SK-N-SH (cell line): ENCODE measurements around the gene PDE4A. TPM values are rescaled to one million over a fixed set of nuclear protein-coding genes. Genes with fewer than 3 reads are reported as not detected.

Experiments used
- CTCF ChIA-PET: fragments of 300-600, 350-600 bp; formaldehyde crosslinking; extraction: SDS; loops from one replicate; lab custom pipeline; 2021; lab: Yijun Ruan, JAX
- POLR2A ChIA-PET: fragments of 350-600 bp; sonication (Branson Sonifier 250); formaldehyde crosslinking; extraction: SDS; loops from one replicate; lab custom pipeline; 2020; ENCODE audit warnings: antibody characterized with exemption, inconsistent platforms; lab: Yijun Ruan, JAX
- DNase-seq: peaks from one replicate; pipeline ENCODE4 v3.0.0; 2012
- H2AFZ ChIP-seq: fragments of 200-600 bp; sonication (generic); 2 replicates; pipeline ENCODE4 v1.8.1; 2016; ENCODE audit warnings: antibody characterized with exemption, mild to moderate bottlenecking, low read depth
- H3F3A ChIP-seq: fragments of 200-600 bp; sonication (generic); replicated peaks from 2 replicates; pipeline ENCODE3; 2016; ENCODE audit warnings: antibody characterized with exemption, mild to moderate bottlenecking; ENCODE audit not compliant: insufficient read depth
- H3K27ac ChIP-seq, 2 experiments: fragments of 200-500 bp in 1 of 2; fragments of 200-600 bp in 1 of 2; sonication (Bioruptor generic) in 1 of 2; sonication (generic), shearing (Covaris generic) in 1 of 2; 2 replicates each; pipeline versions ENCODE4 v1.5.1 to v1.6.1; 2014 to 2016; ENCODE audit warnings: low read depth in 2 of 2, inconsistent platforms in 1 of 2, low read length in 1 of 2, mild to moderate bottlenecking in 1 of 2, mixed read lengths in 1 of 2
- H3K27me3 ChIP-seq: fragments of 200-600 bp; sonication (generic), shearing (Covaris generic); 2 replicates; pipeline ENCODE4 v1.6.1; 2016; ENCODE audit warnings: mixed run types; ENCODE audit not compliant: insufficient read depth
- H3K36me3 ChIP-seq, 2 experiments: fragments of 200-500 bp in 1 of 2; fragments of 200-600 bp in 1 of 2; sonication (Bioruptor generic) in 1 of 2; sonication (generic) in 1 of 2; replicated peaks in 1 of 2; 2 replicates each; pipeline versions ENCODE3 to v1.5.1; 2014 to 2016; ENCODE audit warnings: low read length in 1 of 2, mild to moderate bottlenecking in 1 of 2; ENCODE audit not compliant: insufficient read depth in 2 of 2, control insufficient read depth in 1 of 2
- H3K4me1 ChIP-seq, 2 experiments: fragments of 200-500 bp in 1 of 2; fragments of 200-600 bp in 1 of 2; sonication (Bioruptor generic) in 1 of 2; sonication (generic), shearing (Covaris generic) in 1 of 2; 2 replicates each; pipeline versions ENCODE4 v1.5.1 to v1.6.1; 2014 to 2016; ENCODE audit warnings: low read depth in 1 of 2, low read length in 1 of 2, mixed run types in 1 of 2; ENCODE audit not compliant: insufficient read depth in 2 of 2, control insufficient read depth in 1 of 2
- H3K4me2 ChIP-seq: fragments of 200-600 bp; sonication (generic), shearing (Covaris generic); 2 replicates; pipeline ENCODE4 v1.6.1; 2017; ENCODE audit warnings: mixed run types
- H3K4me3 ChIP-seq, 2 experiments: fragments of 200-500 bp in 1 of 2; fragments of 200-600 bp in 1 of 2; sonication (Bioruptor generic) in 1 of 2; sonication (generic), shearing (Covaris generic) in 1 of 2; 2 replicates each; pipeline versions ENCODE4 v1.5.1 to v1.8.1; 2014 to 2016; ENCODE audit warnings: low read depth in 2 of 2, inconsistent platforms in 1 of 2, low read length in 1 of 2, mild to moderate bottlenecking in 1 of 2, mixed read lengths in 1 of 2, moderate library complexity in 1 of 2
- H3K79me2 ChIP-seq: fragments of 200-600 bp; sonication (generic); 2 replicates; pipeline ENCODE4 v1.8.1; 2017; ENCODE audit warnings: mild to moderate bottlenecking; ENCODE audit not compliant: insufficient read depth
- H3K9ac ChIP-seq: fragments of 200-600 bp; sonication (generic); 2 replicates; pipeline ENCODE4 v1.6.1; 2017; ENCODE audit warnings: mixed run types
- H3K9me2 ChIP-seq: fragments of 200-600 bp; sonication (generic); 2 replicates; pipeline ENCODE4 v1.6.1; 2017; ENCODE audit warnings: mixed run types
- H3K9me3 ChIP-seq: fragments of 200-600 bp; sonication (generic); 2 replicates; pipeline ENCODE4 v1.6.1; 2017; ENCODE audit warnings: mixed run types, mild to moderate bottlenecking, moderate library complexity
- H4K20me1 ChIP-seq: fragments of 200-600 bp; sonication (generic); 2 replicates; pipeline ENCODE4 v1.6.1; 2017; ENCODE audit warnings: mild to moderate bottlenecking, mixed run types; ENCODE audit not compliant: insufficient read depth
- CHD2 ChIP-seq: fragments of 150-350 bp; IDR thresholded peaks from 2 replicates; pipeline ENCODE4 v1.6.1; 2018; ENCODE audit warnings: low read length; ENCODE audit not compliant: partially characterized antibody
- ELF1 ChIP-seq: IDR thresholded peaks from 2 replicates; pipeline ENCODE4 v1.4.0; 2012
- EZH2phosphoT487 ChIP-seq: fragments of 200-600 bp; sonication (generic); IDR thresholded peaks from 2 replicates; pipeline ENCODE4 v1.6.1; 2017; ENCODE audit warnings: low read depth, mixed run types, mild to moderate bottlenecking, antibody characterized with exemption, moderate library complexity, borderline replicate concordance
- FOSL2 ChIP-seq: IDR thresholded peaks from 2 replicates; pipeline ENCODE4 v1.4.0; 2012; ENCODE audit warnings: low read depth, mild to moderate bottlenecking, moderate library complexity, borderline replicate concordance
- GATA2 ChIP-seq: sonication (generic); formaldehyde crosslinking; IDR thresholded peaks from 2 replicates; pipeline ENCODE4 v1.5.0; 2020; ENCODE audit warnings: mild to moderate bottlenecking, missing genetic modification reagents
- JUND ChIP-seq: IDR thresholded peaks from 2 replicates; pipeline ENCODE4 v1.4.0; 2012
- MEF2A ChIP-seq: IDR thresholded peaks from 2 replicates; pipeline ENCODE4 v1.4.0; 2012; ENCODE audit warnings: low read depth, borderline replicate concordance
- MXI1 ChIP-seq: IDR thresholded peaks from 2 replicates; pipeline ENCODE4 v1.6.1; 2012; ENCODE audit warnings: mild to moderate bottlenecking, low read depth, low read length, improper control_type of control experiment
- POLR2AphosphoS5 ChIP-seq: IDR thresholded peaks from 2 replicates; pipeline ENCODE4 v1.6.1; 2012; ENCODE audit warnings: low read depth, low read length
- RCOR1 ChIP-seq: fragments of 150-350 bp; IDR thresholded peaks from 2 replicates; pipeline ENCODE4 v1.6.1; 2017; ENCODE audit warnings: antibody characterized with exemption, low read length
- RFX5 ChIP-seq: IDR thresholded peaks from 2 replicates; pipeline ENCODE4 v1.6.1; 2012; ENCODE audit warnings: mild to moderate bottlenecking, improper control_type of control experiment, low read length
- SIN3A ChIP-seq: IDR thresholded peaks from 2 replicates; pipeline ENCODE4 v1.6.1; 2012; ENCODE audit warnings: low read depth, mild to moderate bottlenecking, low read length, moderate library complexity, borderline replicate concordance
- SMC3 ChIP-seq: IDR thresholded peaks from 2 replicates; pipeline ENCODE4 v1.6.1; 2012; ENCODE audit warnings: low read depth, low read length, improper control_type of control experiment
- WGBS: methylation state at CpG from one replicate; pipeline ENCODE4 v1.1.6; 2017; ENCODE audit warnings: low lambda C conversion rate; 5-methylcytosine and 5-hydroxymethylcytosine counted together
- polyA plus RNA-seq, 3 experiments: library from polyadenylated mRNA; depleted of rRNA; stranded (reverse); fragments of >200 nt; gene quantifications; 2 replicates each; pipeline ENCODE4 v1.2.3, GENCODE V29; 2012
- TF ChIP-seq, protein P1 (sequence below): IDR thresholded peaks from 2 replicates; pipeline ENCODE4 v1.4.0; 2012; ENCODE audit warnings: low read depth, borderline replicate concordance
- TF ChIP-seq, protein P2 (sequence below): IDR thresholded peaks from 2 replicates; pipeline ENCODE4 v1.4.0; 2012; ENCODE audit warnings: low read depth, borderline replicate concordance
- TF ChIP-seq, protein P3 (sequence below): IDR thresholded peaks from 2 replicates; pipeline ENCODE4 v1.6.1; 2012; ENCODE audit warnings: mild to moderate bottlenecking, low read depth, low read length, moderate library complexity
- TF ChIP-seq, protein P4 (sequence below): fragments of 150-350 bp; IDR thresholded peaks from 2 replicates; pipeline ENCODE4 v1.6.1; 2016; ENCODE audit warnings: mild to moderate bottlenecking, low read depth, low read length
- TF ChIP-seq, protein P5 (sequence below): fragments of 200-600 bp; sonication (generic); IDR thresholded peaks from 2 replicates; pipeline ENCODE4 v1.6.1; 2017; ENCODE audit warnings: antibody characterized with exemption, mild to moderate bottlenecking, moderate library complexity
- TF ChIP-seq, protein P6 (sequence below): IDR thresholded peaks from 2 replicates; pipeline ENCODE4 v1.4.0; 2012; ENCODE audit warnings: low read depth

Gene PDE4A
- polyA plus RNA-seq, 1 of the 3 experiments (the other 2 are of a cell fraction): 2.9 TPM

DNA sequence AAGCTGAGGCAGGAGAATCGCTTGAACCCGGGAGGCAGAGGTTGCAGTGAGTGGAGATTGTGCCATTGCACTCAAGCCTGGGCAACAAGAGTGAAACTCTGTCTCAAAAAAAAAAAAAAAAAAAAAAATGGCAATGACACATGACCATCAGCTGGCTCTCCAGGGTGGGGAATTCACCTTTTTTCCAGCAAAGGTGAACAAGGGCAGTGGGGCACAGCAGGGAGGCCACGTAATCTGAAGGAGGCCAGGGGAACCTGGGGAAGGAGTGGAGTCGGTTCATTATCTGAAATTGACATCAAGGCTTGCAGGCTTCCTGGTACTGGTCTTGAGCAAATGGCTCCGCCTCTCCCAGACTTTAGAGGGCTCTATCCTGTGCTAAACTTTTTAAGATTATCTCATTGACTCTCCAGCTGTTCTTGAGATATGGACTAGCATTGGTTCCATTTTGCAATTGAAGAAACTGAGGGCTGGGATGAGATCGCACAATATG, 54.7 kb downstream of the PDE4A start:
- H3F3A ChIP-seq: peaks cover 22% of the 10 kb centered on the region
- TF ChIP-seq GATA2: no peak
- TF ChIP-seq RCOR1: no peak
- TF ChIP-seq POLR2AphosphoS5: no peak
- TF ChIP-seq, protein P1, sequence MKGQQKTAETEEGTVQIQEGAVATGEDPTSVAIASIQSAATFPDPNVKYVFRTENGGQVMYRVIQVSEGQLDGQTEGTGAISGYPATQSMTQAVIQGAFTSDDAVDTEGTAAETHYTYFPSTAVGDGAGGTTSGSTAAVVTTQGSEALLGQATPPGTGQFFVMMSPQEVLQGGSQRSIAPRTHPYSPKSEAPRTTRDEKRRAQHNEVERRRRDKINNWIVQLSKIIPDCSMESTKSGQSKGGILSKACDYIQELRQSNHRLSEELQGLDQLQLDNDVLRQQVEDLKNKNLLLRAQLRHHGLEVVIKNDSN: no peak
- no peak for TF ChIP-seq EZH2phosphoT487
- TF ChIP-seq RFX5: no peak
- no peak for TF ChIP-seq JUND
- no peak for TF ChIP-seq MXI1
- TF ChIP-seq ELF1: no peak
- TF ChIP-seq SIN3A: no peak
- TF ChIP-seq, protein P2, sequence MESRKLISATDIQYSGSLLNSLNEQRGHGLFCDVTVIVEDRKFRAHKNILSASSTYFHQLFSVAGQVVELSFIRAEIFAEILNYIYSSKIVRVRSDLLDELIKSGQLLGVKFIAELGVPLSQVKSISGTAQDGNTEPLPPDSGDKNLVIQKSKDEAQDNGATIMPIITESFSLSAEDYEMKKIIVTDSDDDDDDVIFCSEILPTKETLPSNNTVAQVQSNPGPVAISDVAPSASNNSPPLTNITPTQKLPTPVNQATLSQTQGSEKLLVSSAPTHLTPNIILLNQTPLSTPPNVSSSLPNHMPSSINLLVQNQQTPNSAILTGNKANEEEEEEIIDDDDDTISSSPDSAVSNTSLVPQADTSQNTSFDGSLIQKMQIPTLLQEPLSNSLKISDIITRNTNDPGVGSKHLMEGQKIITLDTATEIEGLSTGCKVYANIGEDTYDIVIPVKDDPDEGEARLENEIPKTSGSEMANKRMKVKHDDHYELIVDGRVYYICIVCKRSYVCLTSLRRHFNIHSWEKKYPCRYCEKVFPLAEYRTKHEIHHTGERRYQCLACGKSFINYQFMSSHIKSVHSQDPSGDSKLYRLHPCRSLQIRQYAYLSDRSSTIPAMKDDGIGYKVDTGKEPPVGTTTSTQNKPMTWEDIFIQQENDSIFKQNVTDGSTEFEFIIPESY: no peak
- TF ChIP-seq, protein P3, sequence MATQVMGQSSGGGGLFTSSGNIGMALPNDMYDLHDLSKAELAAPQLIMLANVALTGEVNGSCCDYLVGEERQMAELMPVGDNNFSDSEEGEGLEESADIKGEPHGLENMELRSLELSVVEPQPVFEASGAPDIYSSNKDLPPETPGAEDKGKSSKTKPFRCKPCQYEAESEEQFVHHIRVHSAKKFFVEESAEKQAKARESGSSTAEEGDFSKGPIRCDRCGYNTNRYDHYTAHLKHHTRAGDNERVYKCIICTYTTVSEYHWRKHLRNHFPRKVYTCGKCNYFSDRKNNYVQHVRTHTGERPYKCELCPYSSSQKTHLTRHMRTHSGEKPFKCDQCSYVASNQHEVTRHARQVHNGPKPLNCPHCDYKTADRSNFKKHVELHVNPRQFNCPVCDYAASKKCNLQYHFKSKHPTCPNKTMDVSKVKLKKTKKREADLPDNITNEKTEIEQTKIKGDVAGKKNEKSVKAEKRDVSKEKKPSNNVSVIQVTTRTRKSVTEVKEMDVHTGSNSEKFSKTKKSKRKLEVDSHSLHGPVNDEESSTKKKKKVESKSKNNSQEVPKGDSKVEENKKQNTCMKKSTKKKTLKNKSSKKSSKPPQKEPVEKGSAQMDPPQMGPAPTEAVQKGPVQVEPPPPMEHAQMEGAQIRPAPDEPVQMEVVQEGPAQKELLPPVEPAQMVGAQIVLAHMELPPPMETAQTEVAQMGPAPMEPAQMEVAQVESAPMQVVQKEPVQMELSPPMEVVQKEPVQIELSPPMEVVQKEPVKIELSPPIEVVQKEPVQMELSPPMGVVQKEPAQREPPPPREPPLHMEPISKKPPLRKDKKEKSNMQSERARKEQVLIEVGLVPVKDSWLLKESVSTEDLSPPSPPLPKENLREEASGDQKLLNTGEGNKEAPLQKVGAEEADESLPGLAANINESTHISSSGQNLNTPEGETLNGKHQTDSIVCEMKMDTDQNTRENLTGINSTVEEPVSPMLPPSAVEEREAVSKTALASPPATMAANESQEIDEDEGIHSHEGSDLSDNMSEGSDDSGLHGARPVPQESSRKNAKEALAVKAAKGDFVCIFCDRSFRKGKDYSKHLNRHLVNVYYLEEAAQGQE: no peak
- TF ChIP-seq, protein P4, sequence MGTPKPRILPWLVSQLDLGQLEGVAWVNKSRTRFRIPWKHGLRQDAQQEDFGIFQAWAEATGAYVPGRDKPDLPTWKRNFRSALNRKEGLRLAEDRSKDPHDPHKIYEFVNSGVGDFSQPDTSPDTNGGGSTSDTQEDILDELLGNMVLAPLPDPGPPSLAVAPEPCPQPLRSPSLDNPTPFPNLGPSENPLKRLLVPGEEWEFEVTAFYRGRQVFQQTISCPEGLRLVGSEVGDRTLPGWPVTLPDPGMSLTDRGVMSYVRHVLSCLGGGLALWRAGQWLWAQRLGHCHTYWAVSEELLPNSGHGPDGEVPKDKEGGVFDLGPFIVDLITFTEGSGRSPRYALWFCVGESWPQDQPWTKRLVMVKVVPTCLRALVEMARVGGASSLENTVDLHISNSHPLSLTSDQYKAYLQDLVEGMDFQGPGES: no peak
- TF ChIP-seq CHD2: no peak
- no peak for TF ChIP-seq FOSL2
- no peak for TF ChIP-seq SMC3
- TF ChIP-seq MEF2A: no peak
- TF ChIP-seq, protein P5, sequence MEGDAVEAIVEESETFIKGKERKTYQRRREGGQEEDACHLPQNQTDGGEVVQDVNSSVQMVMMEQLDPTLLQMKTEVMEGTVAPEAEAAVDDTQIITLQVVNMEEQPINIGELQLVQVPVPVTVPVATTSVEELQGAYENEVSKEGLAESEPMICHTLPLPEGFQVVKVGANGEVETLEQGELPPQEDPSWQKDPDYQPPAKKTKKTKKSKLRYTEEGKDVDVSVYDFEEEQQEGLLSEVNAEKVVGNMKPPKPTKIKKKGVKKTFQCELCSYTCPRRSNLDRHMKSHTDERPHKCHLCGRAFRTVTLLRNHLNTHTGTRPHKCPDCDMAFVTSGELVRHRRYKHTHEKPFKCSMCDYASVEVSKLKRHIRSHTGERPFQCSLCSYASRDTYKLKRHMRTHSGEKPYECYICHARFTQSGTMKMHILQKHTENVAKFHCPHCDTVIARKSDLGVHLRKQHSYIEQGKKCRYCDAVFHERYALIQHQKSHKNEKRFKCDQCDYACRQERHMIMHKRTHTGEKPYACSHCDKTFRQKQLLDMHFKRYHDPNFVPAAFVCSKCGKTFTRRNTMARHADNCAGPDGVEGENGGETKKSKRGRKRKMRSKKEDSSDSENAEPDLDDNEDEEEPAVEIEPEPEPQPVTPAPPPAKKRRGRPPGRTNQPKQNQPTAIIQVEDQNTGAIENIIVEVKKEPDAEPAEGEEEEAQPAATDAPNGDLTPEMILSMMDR: no peak
- TF ChIP-seq, protein P6, sequence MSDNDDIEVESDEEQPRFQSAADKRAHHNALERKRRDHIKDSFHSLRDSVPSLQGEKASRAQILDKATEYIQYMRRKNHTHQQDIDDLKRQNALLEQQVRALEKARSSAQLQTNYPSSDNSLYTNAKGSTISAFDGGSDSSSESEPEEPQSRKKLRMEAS: no peak
- H2AFZ ChIP-seq: no peak overlapping the region
- H3K9me2 ChIP-seq: no peaks in the 10 kb centered on the region
- no peaks in the 10 kb centered on the region for H4K20me1 ChIP-seq
- H3K4me3 ChIP-seq: no peak overlapping the region
- ChIA-PET POLR2A (no interaction called here), CTCF (interaction anchor here (0.7 to 0.9 kb wide), 2 partner anchors 49 to 98 kb away, joined by 3 read pairs; no protein-coding TSS in a partner anchor)
- H3K27me3 ChIP-seq: no peaks in the 10 kb centered on the region
- H3K4me2 ChIP-seq: no peak overlapping the region
- no peak overlapping the region for H3K9ac ChIP-seq
- WGBS: 63% methylated on average over 6 of the region's 6 CpGs
- DNase-seq: peak; percentile 1
- H3K27ac ChIP-seq: no peak overlapping the region
- no peaks in the 10 kb centered on the region for H3K79me2 ChIP-seq
- H3K9me3 ChIP-seq: no peaks in the 10 kb centered on the region
- peaks cover 0 to 10% of the 10 kb centered on the region in 2 experiments; a peak in 2 of 4 replicates for H3K4me1 ChIP-seq
- no peaks in the 10 kb centered on the region for H3K36me3 ChIP-seq
